ENCODE measurements around the gene MT1F. TPM values are rescaled to one million over a fixed set of nuclear protein-coding genes. Genes with fewer than 3 reads are reported as not detected.

MT1F gene
- total and polyA plus RNA-seq, 2 donors (not counting 1 experiment from before 2014, with no cell fraction given) = 4.3 to 5.3 TPM

DNA sequence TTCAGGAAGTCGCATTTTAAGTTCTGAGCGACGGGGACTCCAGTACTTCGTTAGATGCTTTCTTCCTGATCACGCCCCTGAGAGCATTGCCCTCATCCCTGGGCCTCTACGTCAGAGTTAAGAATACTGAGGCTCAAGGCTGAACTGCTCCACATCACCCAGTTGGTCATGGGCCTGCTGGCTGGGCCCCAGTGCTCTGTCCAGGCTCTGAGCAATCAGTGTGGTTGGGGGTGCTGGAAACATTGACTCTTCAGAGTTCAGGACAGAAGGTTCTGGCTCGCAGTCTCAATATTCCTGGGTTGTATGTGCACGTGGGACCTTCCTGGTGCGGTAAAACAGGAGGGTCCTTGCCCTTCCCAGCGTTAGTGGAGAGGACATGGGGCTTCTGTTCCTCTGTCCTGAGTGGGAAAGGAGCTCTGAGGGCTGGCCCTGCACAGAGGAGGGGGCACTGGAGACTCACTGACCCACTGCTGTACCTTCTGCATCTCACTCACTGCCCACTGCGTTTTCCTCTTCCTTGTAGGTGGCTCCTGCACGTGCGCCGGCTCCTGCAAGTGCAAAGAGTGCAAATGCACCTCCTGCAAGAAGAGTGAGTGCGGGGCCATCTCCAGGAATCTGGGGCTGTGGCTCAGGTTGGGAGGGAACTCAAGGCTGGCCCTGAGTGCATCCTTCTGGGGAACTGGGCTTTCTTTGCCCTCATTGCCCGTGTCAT is 31.7 kb upstream of the MT1F start:
- H3K27ac ChIP-seq (ENCODE audit: low read length in 2 of 2) = no peak overlapping the region
- 13% methylated on average over 10 of the region's 16 CpGs for WGBS (ENCODE audit: insufficient coverage)
- H3K4me3 Mint-ChIP-seq = peak overlapping the region; percentile 78
- peak overlapping the region; percentile 70 for H3K4me2 ChIP-seq (replicated peaks; ENCODE audit: low read depth, low read length, poor library complexity, severe bottlenecking)
- H3K27ac Mint-ChIP-seq = no peak overlapping the region
- H3K79me2 ChIP-seq (ENCODE audit: control insufficient read depth, insufficient read depth, low read length) = no peaks in the 10 kb centered on the region
- H3K27me3 ChIP-seq (replicated peaks in 1 of 4; ENCODE audit: control extremely low read depth in 1 of 4, control insufficient read depth in 3 of 4, insufficient read depth in 4 of 4, low read length in 3 of 4) = peaks cover 0 to 31% (median 16%) of the 10 kb centered on the region in 4 experiments
- ChIA-PET CTCF (interaction anchor here (0.6 kb wide), 1 partner anchor 543 kb away, joined by 3 read pairs; no protein-coding TSS in a partner anchor), POLR2A (interaction anchor here (0.7 kb wide), 2 partner anchors 16 to 31 kb away, joined by 3 to 5 read pairs; no protein-coding TSS in a partner anchor)
- H3K4me1 Mint-ChIP-seq = peaks cover 26% of the 10 kb centered on the region
- H3K36me3 ChIP-seq (replicated peaks in 1 of 2; ENCODE audit: control extremely low read depth in 1 of 2, control insufficient read depth in 1 of 2, extremely low read depth in 1 of 2, insufficient read depth in 2 of 2, low read length in 1 of 2) = no peaks in the 10 kb centered on the region
- no peaks in the 10 kb centered on the region for H3K9me3 Mint-ChIP-seq (ENCODE audit: insufficient read depth)
- peaks cover 22 to 26% of the 10 kb centered on the region in 2 donors for H3K4me1 ChIP-seq (ENCODE audit: control insufficient read depth in 2 of 2, insufficient read depth in 2 of 2, low read length in 2 of 2)
- H2AFZ ChIP-seq (ENCODE audit: insufficient read depth, low read depth, low read length, poor library complexity, severe bottlenecking) = peak overlapping the region; percentile 55
- no peaks in the 10 kb centered on the region for H4K20me1 ChIP-seq (ENCODE audit: control insufficient read depth, insufficient read depth, low read length, poor library complexity, severe bottlenecking)
- ATAC-seq (ENCODE audit: low read depth) (no peak), DNase-seq (no peak)
- H3K27me3 Mint-ChIP-seq = peaks cover 40% of the 10 kb centered on the region
- H3K9me3 ChIP-seq (ENCODE audit: control extremely low read depth in 1 of 3, control insufficient read depth in 2 of 3, insufficient read depth in 1 of 3, low read length in 2 of 3) = no peaks in the 10 kb centered on the region
- H3K9ac ChIP-seq (ENCODE audit: low read length) = no peak overlapping the region
- intact Hi-C loops (cut with micrococcal nuclease) = no loop called here
- H3K4me3 ChIP-seq (ENCODE audit: control extremely low read depth in 1 of 5, extremely low read depth in 1 of 5, insufficient read depth in 1 of 5, low read depth in 2 of 5, low read length in 4 of 5) = peak overlapping the region in 3 of 5 experiments; percentile 19 to 44 (median 41)
- TF ChIP-seq EZH2 (IDR thresholded peaks at IDR 0.05; ENCODE audit: borderline replicate concordance, insufficient read depth, low read depth, low read length, poor library complexity, severe bottlenecking) = no peak
- TF ChIP-seq, protein P1, sequence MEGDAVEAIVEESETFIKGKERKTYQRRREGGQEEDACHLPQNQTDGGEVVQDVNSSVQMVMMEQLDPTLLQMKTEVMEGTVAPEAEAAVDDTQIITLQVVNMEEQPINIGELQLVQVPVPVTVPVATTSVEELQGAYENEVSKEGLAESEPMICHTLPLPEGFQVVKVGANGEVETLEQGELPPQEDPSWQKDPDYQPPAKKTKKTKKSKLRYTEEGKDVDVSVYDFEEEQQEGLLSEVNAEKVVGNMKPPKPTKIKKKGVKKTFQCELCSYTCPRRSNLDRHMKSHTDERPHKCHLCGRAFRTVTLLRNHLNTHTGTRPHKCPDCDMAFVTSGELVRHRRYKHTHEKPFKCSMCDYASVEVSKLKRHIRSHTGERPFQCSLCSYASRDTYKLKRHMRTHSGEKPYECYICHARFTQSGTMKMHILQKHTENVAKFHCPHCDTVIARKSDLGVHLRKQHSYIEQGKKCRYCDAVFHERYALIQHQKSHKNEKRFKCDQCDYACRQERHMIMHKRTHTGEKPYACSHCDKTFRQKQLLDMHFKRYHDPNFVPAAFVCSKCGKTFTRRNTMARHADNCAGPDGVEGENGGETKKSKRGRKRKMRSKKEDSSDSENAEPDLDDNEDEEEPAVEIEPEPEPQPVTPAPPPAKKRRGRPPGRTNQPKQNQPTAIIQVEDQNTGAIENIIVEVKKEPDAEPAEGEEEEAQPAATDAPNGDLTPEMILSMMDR (IDR thresholded peaks at IDR 0.05) = no peak

GRCh38 chr16:56626685-56627084 is 31.1 kb upstream of the MT1F start:
- ATAC-seq (ENCODE audit: low read depth) (no peak), DNase-seq (no peak)
- H3K27ac ChIP-seq (ENCODE audit: low read length in 2 of 2) = no peak overlapping the region
- ChIA-PET POLR2A (interaction anchor here (0.7 kb wide), 1 partner anchor 15 kb away, joined by 3 read pairs; no protein-coding TSS in a partner anchor), CTCF (no interaction called here)
- H3K9ac ChIP-seq (ENCODE audit: low read length) = no peak overlapping the region
- Mint-ChIP-seq H3K4me1 (peaks cover 27% of the 10 kb centered on the region), H3K27me3 (peaks cover 44% of the 10 kb centered on the region), H3K4me3 (no peak overlapping the region), H3K27ac (no peak overlapping the region), H3K9me3 (ENCODE audit: insufficient read depth) (no peaks in the 10 kb centered on the region)
- TF ChIP-seq EZH2 (IDR thresholded peaks at IDR 0.05; ENCODE audit: borderline replicate concordance, insufficient read depth, low read depth, low read length, poor library complexity, severe bottlenecking) = no peak
- TF ChIP-seq, protein P1 (IDR thresholded peaks at IDR 0.05) = no peak
- H3K9me3 ChIP-seq (ENCODE audit: control extremely low read depth in 1 of 3, control insufficient read depth in 2 of 3, insufficient read depth in 1 of 3, low read length in 2 of 3) = no peaks in the 10 kb centered on the region
- no peaks in the 10 kb centered on the region for H4K20me1 ChIP-seq (ENCODE audit: control insufficient read depth, insufficient read depth, low read length, poor library complexity, severe bottlenecking)
- H3K27me3 ChIP-seq (replicated peaks in 1 of 4; ENCODE audit: control extremely low read depth in 1 of 4, control insufficient read depth in 3 of 4, insufficient read depth in 4 of 4, low read length in 3 of 4) = peaks cover 0 to 37% (median 20%) of the 10 kb centered on the region in 4 experiments
- no peak overlapping the region for H3K4me3 ChIP-seq (ENCODE audit: control extremely low read depth in 1 of 5, extremely low read depth in 1 of 5, insufficient read depth in 1 of 5, low read depth in 2 of 5, low read length in 4 of 5)
- H3K4me1 ChIP-seq (ENCODE audit: control insufficient read depth in 2 of 2, insufficient read depth in 2 of 2, low read length in 2 of 2) = peaks cover 24 to 26% of the 10 kb centered on the region in 2 donors
- WGBS (ENCODE audit: insufficient coverage) = 66% methylated on average over 6 of the region's 7 CpGs
- H2AFZ ChIP-seq (ENCODE audit: insufficient read depth, low read depth, low read length, poor library complexity, severe bottlenecking) = no peak overlapping the region
- no peaks in the 10 kb centered on the region for H3K36me3 ChIP-seq (replicated peaks in 1 of 2; ENCODE audit: control extremely low read depth in 1 of 2, control insufficient read depth in 1 of 2, extremely low read depth in 1 of 2, insufficient read depth in 2 of 2, low read length in 1 of 2)
- H3K79me2 ChIP-seq (ENCODE audit: control insufficient read depth, insufficient read depth, low read length) = no peaks in the 10 kb centered on the region
- no peak overlapping the region for H3K4me2 ChIP-seq (replicated peaks; ENCODE audit: low read depth, low read length, poor library complexity, severe bottlenecking)
- intact Hi-C loops (cut with micrococcal nuclease) = no loop called here
